HuH-7 (cell line): Measurements from ENCODE around the gene CD2.

ENCODE experiments used
- DNase-seq: peaks from one replicate; pipeline ENCODE4 v3.0.0; 2011; ENCODE audit warnings: low spot score

Gene CD2

GRCh38 chr1:116754198-116754977 lies at the start of gene CD2:
Gene CD2 (plus strand): TSS chr1:116754430. CDS start chr1:116754493, 63 bp downstream.
- no peak for DNase-seq

GRCh38 chr1:116706123-116706522 lies 48.1 kb upstream of the CD2 start:
- no peak for DNase-seq

- DNase-seq: no peak
These were observed 47.4 kb upstream of the CD2 start for GRCh38 chr1:116706841-116707240.

- no peak for DNase-seq
These were observed 45.9 kb upstream of the CD2 start for GRCh38 chr1:116708255-116708900.

GRCh38 chr1:116709666-116710167 lies 44.5 kb upstream of the CD2 start:
- no peak for DNase-seq

GRCh38 chr1:116710420-116711262 lies 43.6 kb upstream of the CD2 start:
- DNase-seq: no peak

- no peak for DNase-seq
These were observed 42.9 kb upstream of the CD2 start for GRCh38 chr1:116711263-116711840.

GRCh38 chr1:116712510-116712909 lies 41.7 kb upstream of the CD2 start:
- no peak for DNase-seq

GRCh38 chr1:116713474-116713873 lies 40.8 kb upstream of the CD2 start:
- no peak for DNase-seq

GRCh38 chr1:116716391-116716790 lies 37.8 kb upstream of the CD2 start:
- no peak for DNase-seq

- DNase-seq: no peak
These were observed 36.9 kb upstream of the CD2 start for GRCh38 chr1:116717318-116717717.

- no peak for DNase-seq
These were observed 33.7 kb upstream of the CD2 start for GRCh38 chr1:116720364-116721038.

- DNase-seq: no peak
These were observed 33.2 kb upstream of the CD2 start for GRCh38 chr1:116721039-116721405.

- DNase-seq: no peak
These were observed 32.7 kb upstream of the CD2 start for GRCh38 chr1:116721451-116722007.

GRCh38 chr1:116722016-116722838 lies 32.0 kb upstream of the CD2 start:
- DNase-seq: no peak

- peak; percentile 26 for DNase-seq
These were observed 29.4 kb upstream of the CD2 start for GRCh38 chr1:116724765-116725375.

GRCh38 chr1:116725798-116726197 lies 28.4 kb upstream of the CD2 start:
- no peak for DNase-seq

GRCh38 chr1:116726872-116727820 lies 27.1 kb upstream of the CD2 start:
- DNase-seq: no peak

GRCh38 chr1:116731439-116731838 lies 22.8 kb upstream of the CD2 start:
- no peak for DNase-seq
